ENCODE data around the gene SLC7A7.
"Not testable (repeated sequence)": the region's sequence is repeated elsewhere in the genome, so short reads cannot be mapped to it uniquely, and the experiment has no call there.

SLC7A7 gene

DNA sequence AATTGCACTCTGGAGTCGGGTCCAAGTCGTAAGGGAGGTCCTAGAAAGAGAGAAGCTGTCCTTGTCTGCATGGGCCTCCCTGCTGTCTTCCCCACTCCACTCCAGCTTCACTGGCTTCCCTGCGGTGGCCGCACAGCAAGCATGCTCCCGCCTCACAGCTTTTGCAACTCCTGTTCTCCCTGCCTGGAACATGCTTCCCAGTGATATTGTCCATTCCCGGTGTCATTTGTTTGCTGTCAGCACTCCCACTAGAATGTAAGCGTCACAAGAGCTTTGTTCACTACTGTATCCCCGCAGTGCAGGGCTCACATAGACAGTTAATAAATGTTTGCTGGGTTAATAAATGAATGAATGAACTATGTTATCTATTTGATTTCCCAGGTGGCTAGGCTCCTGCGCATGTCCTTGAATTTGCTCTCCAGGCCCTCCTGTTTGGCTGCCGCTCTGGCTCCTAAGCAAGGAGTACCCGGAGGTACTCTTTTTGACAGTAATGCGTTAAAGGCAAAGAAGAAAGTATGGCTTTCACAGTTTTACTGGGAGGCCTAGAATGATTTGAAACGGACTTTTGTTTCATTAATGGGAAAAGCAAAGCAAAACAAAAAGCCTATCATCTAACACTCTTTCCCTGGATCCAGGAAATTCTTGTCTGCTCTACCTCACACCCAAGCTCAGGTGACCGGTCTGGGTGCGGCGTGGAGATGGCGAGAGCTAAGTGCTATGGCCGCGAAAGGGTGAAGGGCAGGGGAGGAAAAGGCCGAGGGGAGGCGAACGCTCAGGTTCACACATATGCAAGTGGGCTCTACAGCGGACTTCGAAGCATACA lies 6.2 kb upstream of the SLC7A7 start:
- Histone ChIP-seq H3K36me3 (ENCODE audit: insufficient read depth, low read length) (no peaks in the 10 kb centered on the region), H3K4me1 (ENCODE audit: insufficient read depth, low read length) (peaks cover 2% of the 10 kb centered on the region), H2AFZ (ENCODE audit: low read depth, low read length) (no peak overlapping the region), H3K9me3 (ENCODE audit: low read length) (no peaks in the 10 kb centered on the region), H3K27me3 (ENCODE audit: insufficient read depth, low read length) (peaks cover 3% of the 10 kb centered on the region), H3K4me3 (ENCODE audit: low read length) (no peak overlapping the region)

- Histone ChIP-seq H3K36me3 (ENCODE audit: insufficient read depth, low read length) (no peaks in the 10 kb centered on the region), H3K27me3 (ENCODE audit: insufficient read depth, low read length) (peaks cover 3% of the 10 kb centered on the region), H3K4me1 (ENCODE audit: insufficient read depth, low read length) (peaks cover 2% of the 10 kb centered on the region), H2AFZ (ENCODE audit: low read depth, low read length) (no peak overlapping the region), H3K9me3 (ENCODE audit: low read length) (no peaks in the 10 kb centered on the region), H3K4me3 (ENCODE audit: low read length) (no peak overlapping the region)
Measured at GRCh38 chr14:22820731-22821130, 5.5 kb upstream of the SLC7A7 start.

- Histone ChIP-seq H3K9me3 (ENCODE audit: low read length) (no peaks in the 10 kb centered on the region), H3K4me3 (ENCODE audit: low read length) (no peak overlapping the region), H3K4me1 (ENCODE audit: insufficient read depth, low read length) (no peaks in the 10 kb centered on the region), H2AFZ (ENCODE audit: low read depth, low read length) (no peak overlapping the region), H3K27me3 (ENCODE audit: insufficient read depth, low read length) (peaks cover 3% of the 10 kb centered on the region), H3K36me3 (ENCODE audit: insufficient read depth, low read length) (no peaks in the 10 kb centered on the region)
Measured at GRCh38 chr14:22819151-22819988, 4.1 kb upstream of the SLC7A7 start.

- Histone ChIP-seq H2AFZ (ENCODE audit: low read depth, low read length) (no peak overlapping the region), H3K27me3 (ENCODE audit: insufficient read depth, low read length) (peaks cover under 1% of the 10 kb centered on the region), H3K36me3 (ENCODE audit: insufficient read depth, low read length) (no peaks in the 10 kb centered on the region), H3K4me1 (ENCODE audit: insufficient read depth, low read length) (no peaks in the 10 kb centered on the region), H3K9me3 (ENCODE audit: low read length) (no peaks in the 10 kb centered on the region), H3K4me3 (ENCODE audit: low read length) (no peak overlapping the region)
Measured at GRCh38 chr14:22814373-22814772, 862 bp downstream of the SLC7A7 start.

GRCh38 chr14:22813145-22813544 lies 2.1 kb downstream of the SLC7A7 start:
- Histone ChIP-seq H3K27me3 (ENCODE audit: insufficient read depth, low read length) (no peaks in the 10 kb centered on the region), H3K36me3 (ENCODE audit: insufficient read depth, low read length) (no peaks in the 10 kb centered on the region), H3K4me1 (ENCODE audit: insufficient read depth, low read length) (no peaks in the 10 kb centered on the region), H3K4me3 (ENCODE audit: low read length) (no peak overlapping the region), H3K9me3 (ENCODE audit: low read length) (no peaks in the 10 kb centered on the region), H2AFZ (ENCODE audit: low read depth, low read length) (no peak overlapping the region)

GRCh38 chr14:22812744-22813143 lies 2.5 kb downstream of the SLC7A7 start:
- Histone ChIP-seq H3K4me3 (ENCODE audit: low read length) (no peak overlapping the region), H2AFZ (ENCODE audit: low read depth, low read length) (no peak overlapping the region), H3K4me1 (ENCODE audit: insufficient read depth, low read length) (no peaks in the 10 kb centered on the region), H3K9me3 (ENCODE audit: low read length) (no peaks in the 10 kb centered on the region), H3K36me3 (ENCODE audit: insufficient read depth, low read length) (no peaks in the 10 kb centered on the region), H3K27me3 (ENCODE audit: insufficient read depth, low read length) (no peaks in the 10 kb centered on the region)

- no peaks in the 10 kb centered on the region for H3K9me3 ChIP-seq (ENCODE audit: low read length)
- no peaks in the 10 kb centered on the region for H3K36me3 ChIP-seq (ENCODE audit: insufficient read depth, low read length)
- H2AFZ ChIP-seq (ENCODE audit: low read depth, low read length) = no peak overlapping the region
- H3K4me1 ChIP-seq (ENCODE audit: insufficient read depth, low read length) = no peaks in the 10 kb centered on the region
- H3K4me3 ChIP-seq (ENCODE audit: low read length) = no peak overlapping the region
- H3K27me3 ChIP-seq (ENCODE audit: insufficient read depth, low read length) = no peaks in the 10 kb centered on the region
Measured at GRCh38 chr14:22811722-22812121, 3.5 kb downstream of the SLC7A7 start.

GRCh38 chr14:22808388-22809209 lies 6.6 kb downstream of the SLC7A7 start:
- Histone ChIP-seq H3K27me3 (ENCODE audit: insufficient read depth, low read length) (no peaks in the 10 kb centered on the region), H2AFZ (ENCODE audit: low read depth, low read length) (no peak overlapping the region), H3K4me1 (ENCODE audit: insufficient read depth, low read length) (no peaks in the 10 kb centered on the region), H3K36me3 (ENCODE audit: insufficient read depth, low read length) (no peaks in the 10 kb centered on the region), H3K4me3 (ENCODE audit: low read length) (no peak overlapping the region), H3K9me3 (ENCODE audit: low read length) (no peaks in the 10 kb centered on the region)

DNA sequence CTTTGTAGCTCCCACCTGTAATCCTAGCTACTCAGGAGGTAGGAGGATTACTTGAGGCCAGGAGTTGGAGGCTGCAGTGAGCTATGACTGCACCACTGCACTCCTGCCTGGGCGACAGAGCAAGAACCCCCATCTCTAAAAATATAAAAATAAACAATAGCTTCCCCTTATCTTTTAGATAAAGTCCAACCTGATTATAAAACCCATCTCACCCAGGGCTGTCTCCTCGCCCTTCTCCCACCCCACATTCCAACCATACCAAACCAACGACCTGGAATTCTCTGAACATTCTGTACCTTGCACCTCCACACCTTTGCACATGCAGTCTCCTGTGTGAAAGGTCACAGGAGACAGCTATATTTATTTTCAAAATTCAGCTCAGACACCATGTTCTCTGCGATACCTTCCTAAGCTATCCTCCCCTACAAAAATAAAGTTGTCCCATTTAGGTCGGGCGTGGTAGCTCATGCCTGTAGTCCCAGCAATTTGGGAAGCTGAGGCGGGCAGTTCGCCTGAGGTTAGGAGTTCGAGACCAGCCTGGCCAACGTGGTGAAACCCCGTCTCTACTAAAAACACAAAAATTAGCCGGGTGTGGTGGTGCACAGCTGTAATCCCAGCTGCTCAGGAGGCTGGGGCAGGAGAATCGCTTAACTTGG lies 7.7 kb downstream of the SLC7A7 start:
- Histone ChIP-seq H3K36me3 (ENCODE audit: insufficient read depth, low read length) (no peaks in the 10 kb centered on the region), H3K9me3 (ENCODE audit: low read length) (no peaks in the 10 kb centered on the region), H2AFZ (ENCODE audit: low read depth, low read length) (no peak overlapping the region), H3K4me1 (ENCODE audit: insufficient read depth, low read length) (no peaks in the 10 kb centered on the region), H3K27me3 (ENCODE audit: insufficient read depth, low read length) (no peaks in the 10 kb centered on the region), H3K4me3 (ENCODE audit: low read length) (no peak overlapping the region)

GRCh38 chr14:22805235-22805634 lies 10.0 kb downstream of the SLC7A7 start:
- not testable (repeated sequence) for H3K4me3 ChIP-seq (ENCODE audit: low read length); H2AFZ ChIP-seq (ENCODE audit: low read depth, low read length); H3K27me3 ChIP-seq (ENCODE audit: insufficient read depth, low read length); H3K9me3 ChIP-seq (ENCODE audit: low read length); H3K4me1 ChIP-seq (ENCODE audit: insufficient read depth, low read length); H3K36me3 ChIP-seq (ENCODE audit: insufficient read depth, low read length)

GRCh38 chr14:22803687-22803974 lies 11.6 kb downstream of the SLC7A7 start:
- Histone ChIP-seq H3K4me3 (ENCODE audit: low read length) (no peak overlapping the region), H2AFZ (ENCODE audit: low read depth, low read length) (no peak overlapping the region), H3K36me3 (ENCODE audit: insufficient read depth, low read length) (no peaks in the 10 kb centered on the region), H3K27me3 (ENCODE audit: insufficient read depth, low read length) (no peaks in the 10 kb centered on the region), H3K9me3 (ENCODE audit: low read length) (no peaks in the 10 kb centered on the region), H3K4me1 (ENCODE audit: insufficient read depth, low read length) (no peaks in the 10 kb centered on the region)

DNA sequence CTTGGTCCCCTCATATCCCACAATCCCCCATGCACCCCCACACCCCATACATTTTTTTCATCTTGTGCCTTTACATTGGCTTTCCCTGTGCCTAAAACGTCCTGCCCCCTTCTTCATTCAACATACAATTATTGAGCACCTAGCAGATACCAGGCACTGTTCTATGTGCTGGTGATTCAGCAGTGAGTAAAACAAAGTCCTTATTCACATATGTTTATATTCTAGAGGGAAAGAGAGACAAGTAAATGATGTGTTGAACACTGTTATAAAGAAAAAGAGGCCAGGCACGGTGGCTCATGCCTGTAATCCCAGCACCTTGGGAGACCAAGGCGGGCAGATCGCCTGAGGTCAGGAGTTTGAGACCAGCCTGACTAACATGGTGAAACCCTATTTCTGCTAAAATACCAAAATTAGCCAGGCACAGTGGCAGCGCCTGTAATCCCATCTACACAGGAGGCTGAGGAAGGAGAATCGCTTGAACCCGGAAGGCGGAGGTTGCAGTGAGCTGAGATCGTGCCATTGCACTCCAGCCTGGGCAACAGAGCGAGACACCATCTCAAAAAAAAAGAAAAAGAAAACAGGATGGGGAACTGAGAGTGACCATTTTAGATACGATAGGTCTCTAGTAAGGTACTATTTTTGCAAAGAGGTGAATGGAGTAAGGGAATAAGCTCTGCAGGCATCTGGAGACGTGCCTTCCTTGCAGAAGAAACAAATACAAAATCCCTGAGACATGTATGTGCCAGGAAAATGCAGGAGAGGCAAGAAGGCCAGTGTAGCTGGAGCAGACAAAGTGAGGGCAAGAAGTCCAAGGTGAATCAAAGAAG lies 12.2 kb downstream of the SLC7A7 start:
- H2AFZ ChIP-seq (ENCODE audit: low read depth, low read length) = no peak overlapping the region
- H3K36me3 ChIP-seq (ENCODE audit: insufficient read depth, low read length) = no peaks in the 10 kb centered on the region
- H3K9me3 ChIP-seq (ENCODE audit: low read length) = no peaks in the 10 kb centered on the region
- H3K4me1 ChIP-seq (ENCODE audit: insufficient read depth, low read length) = no peaks in the 10 kb centered on the region
- no peaks in the 10 kb centered on the region for H3K27me3 ChIP-seq (ENCODE audit: insufficient read depth, low read length)
- H3K4me3 ChIP-seq (ENCODE audit: low read length) = no peak overlapping the region
